H1 (cell line): ENCODE results near the gene HSPBAP1. TPM values are rescaled to one million over a fixed set of nuclear protein-coding genes. Genes with fewer than 3 reads are reported as not detected.
A peak's percentile ranks its signal among the peaks of the same experiment; 100 is the strongest.

Experiments used
- ASH2L ChIP-seq: fragments of 200-600, 300-600 bp; sonication (generic); IDR thresholded peaks from one replicate; pipeline ENCODE4 v1.7.1; 2017; ENCODE audit warnings: low read length
- CHD1 ChIP-seq: IDR thresholded peaks from 2 replicates; pipeline ENCODE4 v1.6.1; 2012; ENCODE audit warnings: low read depth, low read length, improper control_type of control experiment
- KDM5A ChIP-seq: fragments of 200-600 bp; IDR thresholded peaks from 2 replicates; pipeline ENCODE4 v1.7.1; 2012; ENCODE audit warnings: mild to moderate bottlenecking, low read length, inconsistent platforms, mixed read lengths
- NRF1 ChIP-seq: IDR thresholded peaks from 2 replicates; pipeline ENCODE4 v1.6.1; 2011; ENCODE audit warnings: mild to moderate bottlenecking, low read depth, low read length, improper control_type of control experiment
- POLR2A ChIP-seq, 2 experiments: IDR thresholded peaks; 1 replicate in 1 of 2; 2 replicates in 1 of 2; pipeline ENCODE4 v1.6.1; 2011; ENCODE audit warnings: low read depth in 2 of 2, low read length in 2 of 2, mild to moderate bottlenecking in 2 of 2; ENCODE audit errors: control extremely low read depth in 1 of 2
- SP1 ChIP-seq: IDR thresholded peaks from 2 replicates; pipeline ENCODE4 v1.6.1; 2011; ENCODE audit warnings: low read depth, low read length
- TAF1 ChIP-seq: IDR thresholded peaks from 2 replicates; pipeline ENCODE4 v1.6.1; 2011; ENCODE audit warnings: mild to moderate bottlenecking, low read depth, low read length
- TAF7 ChIP-seq: optimal IDR thresholded peaks from 2 replicates; pipeline ENCODE3; 2011; ENCODE audit warnings: low read depth, mild to moderate bottlenecking, inconsistent platforms, low read length, moderate library complexity, borderline replicate concordance
- polyA plus RNA-seq, 7 experiments: library from polyadenylated mRNA; depleted of rRNA in 3 of 7; stranded (reverse) in 5 of 7; unstranded in 2 of 7; fragments of >200 nt in 5 of 7; fragments of 200-250 nt in 2 of 7; gene quantifications; 1 replicate in 5 of 7; 2 replicates in 1 of 7; 4 replicates in 1 of 7; pipeline versions ENCODE4 v1.2.1 to v1.2.3, GENCODE V29; 2011 to 2013; ENCODE audit warnings: missing spikeins in 2 of 7, mixed read lengths in 2 of 7
- total RNA-seq: library from RNA; stranded (reverse); fragmentation: NEBNext Ultra II Directional; extraction: Animal tissue kit (Norgen Biotek cat#: 25700); gene quantifications from 2 replicates; pipeline ENCODE4 v1.2.1, GENCODE V29; 2021
- TF ChIP-seq, protein P1 (sequence below): fragments of 300-600 bp; sonication (generic); IDR thresholded peaks from 2 replicates; pipeline ENCODE4 v1.7.1; 2012; ENCODE audit warnings: low read length, moderate library complexity, mild to moderate bottlenecking, inconsistent platforms; ENCODE audit not compliant: insufficient replicate concordance
- TF ChIP-seq, protein P2 (sequence below): IDR thresholded peaks from 2 replicates; pipeline ENCODE4 v1.6.1; 2012; ENCODE audit warnings: inconsistent platforms

Gene HSPBAP1
- total and polyA plus RNA-seq, 2 of the 8 experiments (the other 6 are each of a cell fraction or from before 2014, with no cell fraction given) = 7.5 to 8.3 TPM

DNA sequence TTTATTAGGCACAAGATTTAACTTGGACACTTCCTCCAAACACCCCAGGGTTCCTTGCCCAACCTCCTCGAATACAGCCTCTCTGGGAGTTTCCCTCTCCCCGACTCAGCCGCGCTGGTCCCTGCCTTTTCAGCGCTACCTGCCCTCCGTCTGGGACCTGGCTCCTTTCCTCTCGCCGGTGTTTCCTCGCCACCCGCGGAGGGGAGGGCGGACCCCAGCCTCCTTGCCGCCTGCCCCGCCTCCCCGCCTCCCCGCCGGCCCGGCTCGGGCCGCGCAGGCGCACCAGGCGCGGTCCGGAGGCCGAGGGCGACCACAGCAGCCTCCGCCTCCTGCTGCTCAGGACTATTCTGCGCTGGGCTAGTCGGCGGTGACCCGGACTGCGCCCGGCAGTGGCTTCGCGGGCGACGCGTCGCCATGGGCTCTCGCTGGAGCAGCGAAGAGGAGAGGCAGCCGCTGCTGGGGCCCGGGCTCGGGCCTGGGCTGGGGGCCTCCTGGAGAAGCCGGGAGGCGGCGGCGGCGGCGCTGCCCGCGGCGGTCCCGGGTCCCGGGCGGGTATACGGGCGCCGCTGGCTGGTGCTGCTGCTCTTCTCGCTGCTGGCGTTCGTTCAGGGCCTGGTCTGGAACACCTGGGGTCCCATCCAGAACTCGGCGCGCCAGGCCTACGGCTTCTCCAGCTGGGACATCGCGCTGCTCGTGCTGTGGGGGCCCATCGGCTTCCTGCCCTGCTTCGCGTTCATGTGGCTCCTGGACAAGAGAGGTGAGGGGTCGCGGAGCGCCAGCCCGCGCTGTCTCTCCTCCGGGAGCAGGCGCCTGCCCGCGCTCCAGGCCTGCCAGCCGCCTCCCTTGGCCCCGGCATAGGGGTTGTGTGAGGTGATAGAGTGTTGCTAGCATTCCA, 1.4 kb upstream of the HSPBAP1 start, which contains the start of gene SLC49A4 (continued):
- TF ChIP-seq, protein P1, sequence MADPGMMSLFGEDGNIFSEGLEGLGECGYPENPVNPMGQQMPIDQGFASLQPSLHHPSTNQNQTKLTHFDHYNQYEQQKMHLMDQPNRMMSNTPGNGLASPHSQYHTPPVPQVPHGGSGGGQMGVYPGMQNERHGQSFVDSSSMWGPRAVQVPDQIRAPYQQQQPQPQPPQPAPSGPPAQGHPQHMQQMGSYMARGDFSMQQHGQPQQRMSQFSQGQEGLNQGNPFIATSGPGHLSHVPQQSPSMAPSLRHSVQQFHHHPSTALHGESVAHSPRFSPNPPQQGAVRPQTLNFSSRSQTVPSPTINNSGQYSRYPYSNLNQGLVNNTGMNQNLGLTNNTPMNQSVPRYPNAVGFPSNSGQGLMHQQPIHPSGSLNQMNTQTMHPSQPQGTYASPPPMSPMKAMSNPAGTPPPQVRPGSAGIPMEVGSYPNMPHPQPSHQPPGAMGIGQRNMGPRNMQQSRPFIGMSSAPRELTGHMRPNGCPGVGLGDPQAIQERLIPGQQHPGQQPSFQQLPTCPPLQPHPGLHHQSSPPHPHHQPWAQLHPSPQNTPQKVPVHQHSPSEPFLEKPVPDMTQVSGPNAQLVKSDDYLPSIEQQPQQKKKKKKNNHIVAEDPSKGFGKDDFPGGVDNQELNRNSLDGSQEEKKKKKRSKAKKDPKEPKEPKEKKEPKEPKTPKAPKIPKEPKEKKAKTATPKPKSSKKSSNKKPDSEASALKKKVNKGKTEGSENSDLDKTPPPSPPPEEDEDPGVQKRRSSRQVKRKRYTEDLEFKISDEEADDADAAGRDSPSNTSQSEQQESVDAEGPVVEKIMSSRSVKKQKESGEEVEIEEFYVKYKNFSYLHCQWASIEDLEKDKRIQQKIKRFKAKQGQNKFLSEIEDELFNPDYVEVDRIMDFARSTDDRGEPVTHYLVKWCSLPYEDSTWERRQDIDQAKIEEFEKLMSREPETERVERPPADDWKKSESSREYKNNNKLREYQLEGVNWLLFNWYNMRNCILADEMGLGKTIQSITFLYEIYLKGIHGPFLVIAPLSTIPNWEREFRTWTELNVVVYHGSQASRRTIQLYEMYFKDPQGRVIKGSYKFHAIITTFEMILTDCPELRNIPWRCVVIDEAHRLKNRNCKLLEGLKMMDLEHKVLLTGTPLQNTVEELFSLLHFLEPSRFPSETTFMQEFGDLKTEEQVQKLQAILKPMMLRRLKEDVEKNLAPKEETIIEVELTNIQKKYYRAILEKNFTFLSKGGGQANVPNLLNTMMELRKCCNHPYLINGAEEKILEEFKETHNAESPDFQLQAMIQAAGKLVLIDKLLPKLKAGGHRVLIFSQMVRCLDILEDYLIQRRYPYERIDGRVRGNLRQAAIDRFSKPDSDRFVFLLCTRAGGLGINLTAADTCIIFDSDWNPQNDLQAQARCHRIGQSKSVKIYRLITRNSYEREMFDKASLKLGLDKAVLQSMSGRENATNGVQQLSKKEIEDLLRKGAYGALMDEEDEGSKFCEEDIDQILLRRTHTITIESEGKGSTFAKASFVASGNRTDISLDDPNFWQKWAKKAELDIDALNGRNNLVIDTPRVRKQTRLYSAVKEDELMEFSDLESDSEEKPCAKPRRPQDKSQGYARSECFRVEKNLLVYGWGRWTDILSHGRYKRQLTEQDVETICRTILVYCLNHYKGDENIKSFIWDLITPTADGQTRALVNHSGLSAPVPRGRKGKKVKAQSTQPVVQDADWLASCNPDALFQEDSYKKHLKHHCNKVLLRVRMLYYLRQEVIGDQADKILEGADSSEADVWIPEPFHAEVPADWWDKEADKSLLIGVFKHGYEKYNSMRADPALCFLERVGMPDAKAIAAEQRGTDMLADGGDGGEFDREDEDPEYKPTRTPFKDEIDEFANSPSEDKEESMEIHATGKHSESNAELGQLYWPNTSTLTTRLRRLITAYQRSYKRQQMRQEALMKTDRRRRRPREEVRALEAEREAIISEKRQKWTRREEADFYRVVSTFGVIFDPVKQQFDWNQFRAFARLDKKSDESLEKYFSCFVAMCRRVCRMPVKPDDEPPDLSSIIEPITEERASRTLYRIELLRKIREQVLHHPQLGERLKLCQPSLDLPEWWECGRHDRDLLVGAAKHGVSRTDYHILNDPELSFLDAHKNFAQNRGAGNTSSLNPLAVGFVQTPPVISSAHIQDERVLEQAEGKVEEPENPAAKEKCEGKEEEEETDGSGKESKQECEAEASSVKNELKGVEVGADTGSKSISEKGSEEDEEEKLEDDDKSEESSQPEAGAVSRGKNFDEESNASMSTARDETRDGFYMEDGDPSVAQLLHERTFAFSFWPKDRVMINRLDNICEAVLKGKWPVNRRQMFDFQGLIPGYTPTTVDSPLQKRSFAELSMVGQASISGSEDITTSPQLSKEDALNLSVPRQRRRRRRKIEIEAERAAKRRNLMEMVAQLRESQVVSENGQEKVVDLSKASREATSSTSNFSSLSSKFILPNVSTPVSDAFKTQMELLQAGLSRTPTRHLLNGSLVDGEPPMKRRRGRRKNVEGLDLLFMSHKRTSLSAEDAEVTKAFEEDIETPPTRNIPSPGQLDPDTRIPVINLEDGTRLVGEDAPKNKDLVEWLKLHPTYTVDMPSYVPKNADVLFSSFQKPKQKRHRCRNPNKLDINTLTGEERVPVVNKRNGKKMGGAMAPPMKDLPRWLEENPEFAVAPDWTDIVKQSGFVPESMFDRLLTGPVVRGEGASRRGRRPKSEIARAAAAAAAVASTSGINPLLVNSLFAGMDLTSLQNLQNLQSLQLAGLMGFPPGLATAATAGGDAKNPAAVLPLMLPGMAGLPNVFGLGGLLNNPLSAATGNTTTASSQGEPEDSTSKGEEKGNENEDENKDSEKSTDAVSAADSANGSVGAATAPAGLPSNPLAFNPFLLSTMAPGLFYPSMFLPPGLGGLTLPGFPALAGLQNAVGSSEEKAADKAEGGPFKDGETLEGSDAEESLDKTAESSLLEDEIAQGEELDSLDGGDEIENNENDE = no peak
- TF ChIP-seq CHD1 = no peak
- peak; percentile 79 for TF ChIP-seq TAF7
- TF ChIP-seq ASH2L = peak; percentile 75
- TF ChIP-seq, protein P2, sequence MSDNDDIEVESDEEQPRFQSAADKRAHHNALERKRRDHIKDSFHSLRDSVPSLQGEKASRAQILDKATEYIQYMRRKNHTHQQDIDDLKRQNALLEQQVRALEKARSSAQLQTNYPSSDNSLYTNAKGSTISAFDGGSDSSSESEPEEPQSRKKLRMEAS = peak; percentile 27
- TF ChIP-seq NRF1 = peak; percentile 82
- TF ChIP-seq SP1 = peak; percentile 22; the same call in 1 of the 2 replicates
- no peak for TF ChIP-seq KDM5A
- TF ChIP-seq POLR2A (IDR thresholded peaks at IDR 0.05; ENCODE audit: control extremely low read depth in 1 of 2, low read depth in 2 of 2, low read length in 2 of 2) = peak; percentile 60 to 83
- TF ChIP-seq TAF1 = peak; percentile 78
